MM.1S (cell line): ENCODE measurements around the gene RPL36A.

ENCODE experiments used
- DNase-seq: peaks from one replicate; pipeline ENCODE4 v3.0.0-alpha.2; 2015
- H2AFZ ChIP-seq: fragments of 300-600 bp; sonication (generic); 2 replicates; pipeline ENCODE4 v1.6.0; 2016; ENCODE audit warnings: antibody characterized with exemption, low read length
- H3F3A ChIP-seq: fragments of 300-600 bp; sonication (generic); 2 replicates; pipeline ENCODE4 v1.6.1; 2016; ENCODE audit warnings: mild to moderate bottlenecking, antibody characterized with exemption, low read length, moderate library complexity, mixed read lengths; ENCODE audit not compliant: insufficient read depth
- H3K27ac ChIP-seq: fragments of 300-600 bp; sonication (generic); 2 replicates; pipeline ENCODE4 v1.5.1; 2016; ENCODE audit warnings: mild to moderate bottlenecking, low read length
- H3K27me3 ChIP-seq: fragments of 300-600 bp; sonication (generic); replicated peaks from 2 replicates; pipeline ENCODE4 v1.6.0; 2016; ENCODE audit warnings: low read length; ENCODE audit not compliant: insufficient read depth
- H3K36me3 ChIP-seq: fragments of 300-600 bp; sonication (generic); replicated peaks from 2 replicates; pipeline ENCODE4 v1.6.1; 2016; ENCODE audit warnings: mild to moderate bottlenecking, low read length, mixed read lengths; ENCODE audit not compliant: insufficient read depth
- H3K4me1 ChIP-seq: fragments of 300-600 bp; sonication (generic); 2 replicates; pipeline ENCODE4 v1.6.1; 2016; ENCODE audit warnings: low read length, mixed read lengths
- H3K4me2 ChIP-seq: fragments of 300-600 bp; sonication (generic); 2 replicates; pipeline ENCODE4 v1.6.0; 2016; ENCODE audit warnings: low read depth, low read length
- H3K4me3 ChIP-seq: fragments of 300-600 bp; sonication (generic); 2 replicates; pipeline ENCODE4 v1.5.1; 2016; ENCODE audit warnings: low read length, mixed read lengths
- H3K79me2 ChIP-seq: fragments of 300-600 bp; sonication (generic); 2 replicates; pipeline ENCODE4 v1.6.1; 2016; ENCODE audit warnings: mixed run types, low read length, mixed read lengths
- H3K9ac ChIP-seq: fragments of 300-600 bp; sonication (generic); 2 replicates; pipeline ENCODE4 v1.6.1; 2016; ENCODE audit warnings: low read length, mixed read lengths
- H3K9me2 ChIP-seq: fragments of 300-600 bp; sonication (generic); replicated peaks from 2 replicates; pipeline ENCODE4 v1.6.1; 2016; ENCODE audit warnings: mild to moderate bottlenecking, low read length, mixed read lengths; ENCODE audit not compliant: insufficient read depth
- H3K9me3 ChIP-seq: fragments of 300-600 bp; sonication (generic); replicated peaks from 2 replicates; pipeline ENCODE4 v1.6.1; 2016; ENCODE audit warnings: mild to moderate bottlenecking, low read length, mixed read lengths; ENCODE audit not compliant: insufficient read depth
- H4K20me1 ChIP-seq: fragments of 300-600 bp; sonication (generic); 2 replicates; pipeline ENCODE4 v1.6.1; 2016; ENCODE audit warnings: mild to moderate bottlenecking, low read length, moderate library complexity, mixed read lengths; ENCODE audit not compliant: insufficient read depth
- CTCF ChIP-seq: fragments of 300-600 bp; sonication (generic); IDR thresholded peaks from 2 replicates; pipeline ENCODE4 v1.5.1; 2016; ENCODE audit warnings: antibody characterized with exemption, low read length, mixed read lengths
- EZH2 ChIP-seq: fragments of 300-600 bp; sonication (generic); optimal IDR thresholded peaks from 2 replicates; pipeline ENCODE3; 2017; ENCODE audit warnings: low read depth, mild to moderate bottlenecking, antibody characterized with exemption, low read length, mixed read lengths
- EZH2phosphoT487 ChIP-seq: fragments of 300-600 bp; sonication (generic); IDR thresholded peaks from 2 replicates; pipeline ENCODE4 v1.6.1; 2018; ENCODE audit warnings: antibody characterized with exemption, low read length

Gene RPL36A

GRCh38 chrX:101419489-101419888 lies 28.7 kb downstream of the RPL36A start:
- H3F3A ChIP-seq = no peaks in the 10 kb centered on the region
- no peaks in the 10 kb centered on the region for H4K20me1 ChIP-seq
- H3K9ac ChIP-seq = no peak overlapping the region
- H3K9me3 ChIP-seq = no peaks in the 10 kb centered on the region
- H3K36me3 ChIP-seq = no peaks in the 10 kb centered on the region
- no peak overlapping the region for H2AFZ ChIP-seq
- peaks cover 12% of the 10 kb centered on the region for H3K4me1 ChIP-seq
- no peaks in the 10 kb centered on the region for H3K27me3 ChIP-seq
- H3K9me2 ChIP-seq = no peaks in the 10 kb centered on the region
- no peak for TF ChIP-seq EZH2
- TF ChIP-seq EZH2phosphoT487 = no peak
- TF ChIP-seq CTCF = no peak
- H3K4me3 ChIP-seq = no peak overlapping the region
- H3K4me2 ChIP-seq = no peak overlapping the region
- DNase-seq = no peak
- H3K27ac ChIP-seq = no peak overlapping the region
- H3K79me2 ChIP-seq = no peaks in the 10 kb centered on the region

- TF ChIP-seq EZH2 = no peak
- TF ChIP-seq CTCF = no peak
- no peak for TF ChIP-seq EZH2phosphoT487
- no peaks in the 10 kb centered on the region for H3K4me1 ChIP-seq
- H3K9ac ChIP-seq = no peak overlapping the region
- no peak overlapping the region for H3K27ac ChIP-seq
- H3K4me3 ChIP-seq = no peak overlapping the region
- H2AFZ ChIP-seq = no peak overlapping the region
- no peak overlapping the region for H3K4me2 ChIP-seq
- H3F3A ChIP-seq = no peaks in the 10 kb centered on the region
- H4K20me1 ChIP-seq = no peaks in the 10 kb centered on the region
- H3K9me3 ChIP-seq = no peaks in the 10 kb centered on the region
- H3K36me3 ChIP-seq = no peaks in the 10 kb centered on the region
- H3K9me2 ChIP-seq = no peaks in the 10 kb centered on the region
- no peaks in the 10 kb centered on the region for H3K27me3 ChIP-seq
- H3K79me2 ChIP-seq = no peaks in the 10 kb centered on the region
- DNase-seq = no peak
These were observed 37.1 kb downstream of the RPL36A start for GRCh38 chrX:101427954-101428353.

- Histone ChIP-seq H3K4me1 (no peaks in the 10 kb centered on the region), H3K79me2 (no peaks in the 10 kb centered on the region), H3K4me3 (no peak overlapping the region), H4K20me1 (no peaks in the 10 kb centered on the region), H3K36me3 (no peaks in the 10 kb centered on the region), H2AFZ (no peak overlapping the region), H3K9ac (no peak overlapping the region), H3K27me3 (no peaks in the 10 kb centered on the region), H3K9me2 (no peaks in the 10 kb centered on the region), H3K9me3 (no peaks in the 10 kb centered on the region), H3K27ac (no peak overlapping the region), H3F3A (no peaks in the 10 kb centered on the region), H3K4me2 (no peak overlapping the region)
- TF ChIP-seq EZH2phosphoT487 (no peak), EZH2 (no peak), CTCF (no peak)
- DNase-seq = no peak
These were observed 39.1 kb downstream of the RPL36A start for GRCh38 chrX:101429934-101430333.
